HEK293T (cell line): ENCODE data around the gene ZNF750.

ENCODE experiments used
- CTCF ChIA-PET: fragments of 350-600 bp; formaldehyde crosslinking; extraction: SDS; loops from one replicate; lab custom pipeline; 2021; ENCODE audit warnings: antibody characterized with exemption, inconsistent platforms; lab: Yijun Ruan, JAX
- POLR2A ChIA-PET: fragments of 350-600 bp; formaldehyde crosslinking; extraction: SDS; loops from one replicate; lab custom pipeline; 2020; ENCODE audit warnings: antibody characterized with exemption, inconsistent platforms; lab: Yijun Ruan, JAX
- DNase-seq: peaks from one replicate; pipeline ENCODE4 v3.0.0; 2012; ENCODE audit warnings: mixed read lengths; ENCODE audit errors: extremely low spot score
- ARNT ChIP-seq: fragments of 450-650 bp; IDR thresholded peaks from 2 replicates; pipeline ENCODE4 v1.6.1; 2017; ENCODE audit warnings: mild to moderate bottlenecking
- BHLHE40 ChIP-seq: fragments of 450-650 bp; IDR thresholded peaks from 2 replicates; pipeline ENCODE4 v1.6.1; 2016; ENCODE audit warnings: mild to moderate bottlenecking, moderate library complexity, borderline replicate concordance
- CTBP1 ChIP-seq: fragments of 450-650 bp; IDR thresholded peaks from 2 replicates; pipeline ENCODE4 v1.6.1; 2016; ENCODE audit warnings: borderline replicate concordance
- ELF4 ChIP-seq: fragments of 450-650 bp; IDR thresholded peaks from 2 replicates; pipeline ENCODE4 v1.6.1; 2017; ENCODE audit warnings: antibody characterized with exemption
- FOXA1 ChIP-seq: fragments of 450-650 bp; IDR thresholded peaks from 2 replicates; pipeline ENCODE4 v1.6.1; 2016; ENCODE audit warnings: mild to moderate bottlenecking
- FOXK2 ChIP-seq: fragments of 450-650 bp; IDR thresholded peaks from 2 replicates; pipeline ENCODE4 v1.6.1; 2016; ENCODE audit warnings: mild to moderate bottlenecking
- FOXM1 ChIP-seq: fragments of 450-650 bp; IDR thresholded peaks from 2 replicates; pipeline ENCODE4 v1.6.1; 2017; ENCODE audit warnings: mild to moderate bottlenecking, borderline replicate concordance
- HDGF ChIP-seq: fragments of 450-650 bp; IDR thresholded peaks from 2 replicates; pipeline ENCODE4 v1.6.1; 2017; ENCODE audit warnings: antibody characterized with exemption, borderline replicate concordance
- L3MBTL2 ChIP-seq: fragments of 450-650 bp; conservative IDR thresholded peaks from 2 replicates; pipeline ENCODE4 v1.6.1; 2016; ENCODE audit warnings: mild to moderate bottlenecking
- LEF1 ChIP-seq: fragments of 450-650 bp; IDR thresholded peaks from 2 replicates; pipeline ENCODE4 v1.6.1; 2017; ENCODE audit warnings: mild to moderate bottlenecking, borderline replicate concordance
- NFRKB ChIP-seq: fragments of 450-650 bp; IDR thresholded peaks from 2 replicates; pipeline ENCODE4 v1.6.1; 2016; ENCODE audit warnings: mild to moderate bottlenecking, moderate library complexity
- PKNOX1 ChIP-seq: fragments of 450-650 bp; IDR thresholded peaks from 2 replicates; pipeline ENCODE4 v1.6.1; 2016
- SP1 ChIP-seq: fragments of 450-650 bp; IDR thresholded peaks from 2 replicates; pipeline ENCODE4 v1.6.1; 2017
- SUZ12 ChIP-seq: fragments of 450-650 bp; IDR thresholded peaks from 2 replicates; pipeline ENCODE4 v1.6.1; 2016; ENCODE audit warnings: mild to moderate bottlenecking
- TARDBP ChIP-seq: fragments of 450-650 bp; IDR thresholded peaks from 2 replicates; pipeline ENCODE4 v1.6.1; 2016
- ZNF384 ChIP-seq: fragments of 450-650 bp; IDR thresholded peaks from 2 replicates; pipeline ENCODE4 v1.6.1; 2016

The ZNF750 gene

GRCh38 chr17:82843904-82844680 is 4.3 kb upstream of the ZNF750 start:
- TF ChIP-seq LEF1 (no peak), TARDBP (no peak), FOXA1 (no peak), HDGF (no peak), PKNOX1 (no peak), CTBP1 (no peak), L3MBTL2 (no peak), SP1 (no peak), FOXK2 (no peak)
- POLR2A ChIA-PET, result interaction anchor here (1.0 kb wide), 1 partner anchor 422 kb away, joined by 3 read pairs; no protein-coding TSS in a partner anchor
- CTCF ChIA-PET, result no interaction called here
- DNase-seq, result no peak

- TF ChIP-seq CTBP1, result no peak
- TF ChIP-seq ARNT, result no peak
- TF ChIP-seq LEF1, result no peak
- TF ChIP-seq ZNF384, result no peak
- no peak for TF ChIP-seq FOXK2
- no peak for TF ChIP-seq PKNOX1
- TF ChIP-seq FOXA1, result no peak
- TF ChIP-seq ELF4, result no peak
- no peak for TF ChIP-seq FOXM1
- TF ChIP-seq NFRKB, result no peak
- no peak for TF ChIP-seq SUZ12
- CTCF ChIA-PET, result no interaction called here
Measured at GRCh38 chr17:82841921-82842596, 2.2 kb upstream of the ZNF750 start.

GRCh38 chr17:82840431-82840831 is 609 bp upstream of the ZNF750 start:
- POLR2A ChIA-PET, result no interaction called here

More at GRCh38 chr17:82841921-82842596, 2.2 kb upstream of the ZNF750 start:
- POLR2A ChIA-PET, result no interaction called here
- no peak for DNase-seq

GRCh38 chr17:82838386-82839063 is 1.3 kb downstream of the ZNF750 start:
- DNase-seq, result peak; percentile 22
- ChIA-PET POLR2A (no interaction called here), CTCF (interaction anchor here (0.8 kb wide), 1 partner anchor 25 kb away, joined by 3 read pairs; no protein-coding TSS in a partner anchor)
- no peak for TF ChIP-seq SP1
- TF ChIP-seq L3MBTL2, result no peak
- no peak for TF ChIP-seq ZNF384
- peak; percentile 75 for TF ChIP-seq PKNOX1
- no peak for TF ChIP-seq LEF1

More at GRCh38 chr17:82840431-82840831, 609 bp upstream of the ZNF750 start:
- CTCF ChIA-PET, result no interaction called here
- TF ChIP-seq FOXK2 (no peak), ZNF384 (no peak), FOXA1 (no peak), LEF1 (no peak), PKNOX1 (no peak), FOXM1 (no peak), BHLHE40 (no peak), SP1 (no peak), HDGF (no peak), ELF4 (no peak), L3MBTL2 (no peak), ARNT (no peak), TARDBP (no peak), SUZ12 (no peak), CTBP1 (no peak), NFRKB (no peak)
- DNase-seq, result no peak

- CTCF ChIA-PET, result interaction anchor here (0.7 to 1.5 kb wide), 2 partner anchors 60 to 541 kb away, joined by 3 to 4 read pairs; no protein-coding TSS in a partner anchor
- no peak for DNase-seq
- TF ChIP-seq CTBP1, result no peak
- TF ChIP-seq PKNOX1, result no peak
- TF ChIP-seq SP1, result no peak
- TF ChIP-seq LEF1, result no peak
- no peak for TF ChIP-seq ARNT
- TF ChIP-seq L3MBTL2, result no peak
- no peak for TF ChIP-seq NFRKB
- no peak for TF ChIP-seq TARDBP
- TF ChIP-seq FOXA1, result no peak
- TF ChIP-seq BHLHE40, result no peak
- no peak for TF ChIP-seq ELF4
- no peak for TF ChIP-seq FOXK2
- TF ChIP-seq FOXM1, result no peak
- no peak for TF ChIP-seq HDGF
- no peak for TF ChIP-seq ZNF384
- TF ChIP-seq SUZ12, result no peak
- POLR2A ChIA-PET, result no interaction called here
Measured at GRCh38 chr17:82837586-82838320, 2.1 kb downstream of the ZNF750 start.
